NCI-H146 (cell line): ENCODE data around the gene JAK2.

Experiments used
- DNase-seq: peaks from one replicate; lab custom pipeline; 2025; lab: John Stamatoyannopoulos, UW

The JAK2 gene

DNA sequence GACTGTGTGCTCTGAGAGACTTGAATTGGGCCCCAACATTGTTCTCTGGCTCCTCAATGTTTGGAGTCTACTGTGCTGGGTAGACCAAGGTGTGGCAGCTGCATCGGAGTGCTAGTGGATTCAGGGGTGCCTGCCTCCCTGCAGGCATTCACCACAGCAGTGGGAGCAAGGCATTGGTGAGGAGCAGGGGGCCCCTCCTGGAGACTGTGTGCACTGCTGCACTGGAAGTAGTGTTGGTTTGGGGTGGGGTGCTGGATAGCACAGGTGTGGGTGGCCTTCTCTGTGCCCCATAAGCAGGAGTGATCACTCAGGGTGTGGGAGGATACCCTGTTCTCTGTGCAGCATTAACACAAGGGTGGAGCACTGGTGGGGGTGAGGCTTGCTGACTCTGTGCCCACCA is 161.2 kb downstream of the JAK2 start:
- DNase-seq: no peak
